Middle frontal gyrus (tissue), 1 donor: ENCODE data around the gene TPX2.

Source experiments
- DNase-seq: peaks from one replicate; pipeline ENCODE4 v3.0.0-alpha.2; 2015; ENCODE audit warnings: low spot score; ENCODE audit errors: extremely low spot score

The TPX2 gene

DNA sequence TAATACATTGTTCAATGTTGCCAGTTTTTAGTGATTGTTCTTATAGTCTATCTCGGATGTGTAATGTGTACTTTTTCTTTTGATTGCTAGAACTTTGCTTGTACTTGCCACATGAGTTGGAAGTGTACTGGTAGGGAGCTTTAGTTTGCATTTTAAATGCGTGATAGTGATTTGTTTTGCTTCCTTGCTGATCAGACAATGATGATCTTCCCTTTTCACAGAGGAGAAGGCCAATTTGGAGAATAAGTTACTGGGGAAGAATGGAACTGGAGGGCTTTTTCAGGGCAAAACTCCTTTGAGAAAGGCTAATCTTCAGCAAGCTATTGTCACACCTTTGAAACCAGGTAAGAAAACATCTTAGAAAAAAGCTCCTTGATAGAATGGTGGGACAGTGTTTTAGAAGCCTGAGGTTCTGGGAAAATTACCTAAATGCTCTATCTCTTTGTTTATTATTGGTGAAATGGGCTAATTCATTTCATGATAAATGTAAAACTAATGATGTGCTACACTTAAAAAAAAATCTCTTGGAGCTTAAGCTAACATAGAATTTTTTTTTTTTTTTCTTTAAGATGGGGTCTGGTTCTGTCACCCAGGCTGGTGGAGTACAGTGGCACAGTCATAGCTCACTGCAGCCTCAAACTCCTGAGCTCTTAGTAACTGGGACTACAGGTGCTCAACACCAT, 20.9 kb downstream of the TPX2 start:
- DNase-seq, result no peak

DNA sequence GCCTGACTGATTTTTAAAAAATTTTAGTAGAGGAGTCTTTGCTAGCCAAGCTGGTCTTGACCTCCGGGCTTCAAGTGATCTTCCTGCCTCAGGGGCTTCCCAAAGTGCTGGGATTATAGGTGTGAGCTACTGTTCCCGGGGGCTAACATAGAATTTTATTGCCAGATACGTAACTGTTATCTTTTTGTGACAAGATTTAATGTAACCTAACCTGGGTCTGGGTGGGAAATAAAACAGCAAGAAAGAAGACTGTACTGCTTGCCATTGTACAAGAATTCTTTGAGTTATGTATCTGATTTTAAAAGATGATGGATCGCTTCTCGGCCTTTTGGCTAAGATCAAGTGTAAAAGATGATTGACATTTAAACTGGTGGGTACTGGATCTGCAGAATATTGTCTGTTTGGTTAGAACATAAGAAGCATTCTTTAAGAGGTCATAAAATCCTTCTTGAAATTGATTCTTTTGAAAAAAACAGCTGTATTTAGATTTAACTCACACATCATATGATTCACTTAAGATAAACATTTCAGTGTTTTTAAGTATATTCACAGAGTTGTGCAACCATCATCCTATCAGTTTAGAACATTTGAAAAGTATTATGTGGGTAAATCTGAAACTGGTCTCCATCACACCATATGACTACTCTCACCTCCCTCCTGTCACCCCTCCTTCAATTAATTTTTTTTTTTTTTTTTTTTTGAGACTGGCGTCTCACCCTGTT, 21.6 kb downstream of the TPX2 start:
- DNase-seq, result no peak

DNA sequence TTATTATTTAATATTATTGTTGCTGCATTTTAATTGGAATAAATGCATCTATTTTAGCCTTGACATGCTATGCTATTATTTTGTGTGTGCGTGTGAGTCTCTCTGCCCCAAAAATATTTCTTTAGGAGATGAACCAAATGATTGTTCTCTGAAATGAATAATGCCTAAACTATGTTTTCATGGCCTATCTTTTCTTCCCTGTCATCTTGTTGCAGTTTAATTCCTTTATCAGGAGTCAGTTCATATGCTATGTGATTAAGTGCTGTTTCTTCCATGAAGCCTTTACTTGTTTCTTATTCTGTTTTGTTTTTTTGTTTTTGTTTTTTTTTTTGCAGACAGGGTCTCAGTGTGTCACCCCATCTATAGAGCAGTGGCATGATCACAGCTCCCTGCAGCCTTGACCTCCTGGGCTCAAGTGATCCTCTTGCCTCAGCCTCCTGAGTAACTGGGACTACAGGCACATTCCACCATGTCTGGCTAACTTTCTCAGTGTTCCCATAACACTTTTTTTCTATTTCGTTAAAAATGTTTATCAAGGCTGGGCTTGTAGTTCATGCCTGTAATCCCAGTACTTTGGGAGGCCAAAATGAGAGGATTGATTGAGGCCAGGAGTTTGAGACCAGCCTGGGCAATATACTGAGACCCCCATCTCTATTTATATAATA, 25.7 kb downstream of the TPX2 start:
- no peak for DNase-seq

DNA sequence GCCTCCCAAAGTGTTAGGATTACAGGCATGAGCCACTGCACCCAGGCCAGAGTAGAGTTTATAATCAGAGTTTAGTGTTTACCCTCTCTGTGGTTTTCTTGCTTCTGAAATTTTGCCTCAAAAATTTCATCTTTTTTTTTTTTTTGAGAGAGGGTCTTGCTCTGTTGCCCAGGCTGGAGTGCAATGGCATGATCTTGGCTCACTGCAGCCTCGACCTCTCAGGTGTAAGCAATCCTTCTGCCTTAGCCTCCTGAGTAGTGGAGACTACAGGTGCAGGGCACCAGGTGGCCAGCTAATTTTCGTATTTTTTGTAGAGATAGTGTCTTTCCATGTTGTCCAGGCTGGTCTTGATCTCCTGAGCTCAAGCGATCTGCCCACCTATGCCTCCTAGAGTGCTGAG, 28.7 kb downstream of the TPX2 start:
- no peak for DNase-seq

DNA sequence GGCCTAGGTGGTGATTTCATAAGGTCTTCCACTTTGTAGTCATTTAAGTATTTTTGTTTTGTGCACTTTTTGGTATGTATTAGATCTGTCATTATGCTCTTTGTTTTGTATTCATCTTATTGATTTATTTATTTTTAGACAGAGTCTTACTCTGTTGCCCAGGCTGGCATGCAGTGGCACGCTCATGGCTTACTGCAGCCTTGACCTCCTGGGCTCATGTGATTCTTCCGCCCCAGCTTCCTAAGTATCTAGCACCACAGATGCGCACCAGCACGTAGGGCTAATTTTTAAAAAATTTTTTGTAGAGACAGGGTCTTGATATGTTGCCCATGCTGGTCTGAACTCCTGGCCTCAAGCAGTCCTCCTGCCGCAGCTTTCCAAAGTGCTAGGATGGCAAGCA, 30.6 kb downstream of the TPX2 start:
- DNase-seq, result no peak

DNA sequence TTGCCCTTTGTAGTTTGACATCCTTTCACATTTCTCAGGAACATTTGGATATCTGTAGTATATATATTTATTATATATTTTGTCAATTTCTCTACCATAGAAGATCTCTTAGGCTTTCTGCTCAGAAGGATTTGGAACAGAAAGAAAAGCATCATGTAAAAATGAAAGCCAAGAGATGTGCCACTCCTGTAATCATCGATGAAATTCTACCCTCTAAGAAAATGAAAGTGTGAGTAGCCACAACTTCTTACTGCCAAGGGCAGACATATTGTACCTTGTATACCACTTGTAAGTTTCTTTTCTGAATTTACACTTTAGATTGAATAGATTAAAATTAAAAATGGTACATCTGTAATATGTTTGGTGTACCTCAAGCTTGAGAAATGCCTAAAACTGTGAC, 31.2 kb downstream of the TPX2 start:
- no peak for DNase-seq

DNA sequence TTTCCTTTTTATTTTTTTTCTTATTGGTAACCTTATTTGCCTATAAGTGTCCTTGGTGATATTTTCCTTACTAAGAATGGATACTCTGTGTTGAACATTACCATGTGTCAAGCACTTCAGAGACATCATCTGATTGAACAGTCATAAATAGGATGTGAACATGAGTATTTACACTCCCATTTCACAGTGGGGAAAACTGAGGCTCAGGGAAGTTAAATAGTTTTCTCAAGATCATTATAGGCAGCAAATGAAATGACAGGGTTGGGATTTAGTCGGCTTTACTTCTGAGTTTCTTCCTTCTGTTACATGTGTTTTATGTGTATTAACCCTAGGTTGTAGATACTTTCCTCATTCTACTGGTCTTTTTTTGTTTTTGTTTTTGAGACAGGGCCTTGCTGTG, 35.3 kb downstream of the TPX2 start:
- DNase-seq, result no peak

DNA sequence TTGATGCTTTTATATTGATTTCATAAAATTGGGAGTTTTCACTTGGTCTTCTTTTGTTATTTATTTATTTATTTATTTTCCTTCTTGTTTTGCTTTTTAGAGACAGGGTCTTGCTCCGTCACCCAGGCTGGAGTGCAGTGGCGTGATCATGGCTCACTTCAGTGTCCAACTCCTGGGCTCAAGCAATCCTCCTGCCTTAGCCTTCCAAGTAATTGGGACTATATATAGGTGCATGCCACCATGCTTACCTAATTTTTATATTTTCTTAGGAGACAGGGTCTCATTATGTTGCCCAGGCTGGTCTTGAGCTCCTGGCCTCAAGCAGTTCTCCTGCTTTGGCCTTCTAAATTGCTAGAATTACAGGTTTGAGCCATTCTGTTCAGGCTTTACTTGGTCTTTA, 41.7 kb downstream of the TPX2 start:
- DNase-seq, result no peak

DNA sequence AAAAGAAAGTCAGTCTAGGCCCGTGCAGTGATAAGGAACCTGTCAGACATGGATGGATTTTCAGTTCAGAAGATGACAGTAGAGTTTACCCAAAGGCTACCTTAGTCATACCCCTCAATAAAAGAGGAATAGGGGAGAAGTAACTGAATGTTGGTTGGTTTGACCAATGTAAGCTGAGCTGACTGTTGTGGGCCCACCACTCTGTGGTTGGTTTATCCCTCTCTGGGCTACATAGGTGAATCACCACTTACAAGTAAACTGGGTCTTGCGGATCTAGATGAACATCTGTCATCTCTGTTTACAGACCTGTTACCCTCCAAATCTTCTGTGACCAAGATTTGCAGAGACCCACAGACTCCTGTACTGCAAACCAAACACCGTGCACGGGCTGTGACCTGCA, 42.9 kb downstream of the TPX2 start:
- no peak for DNase-seq

DNA sequence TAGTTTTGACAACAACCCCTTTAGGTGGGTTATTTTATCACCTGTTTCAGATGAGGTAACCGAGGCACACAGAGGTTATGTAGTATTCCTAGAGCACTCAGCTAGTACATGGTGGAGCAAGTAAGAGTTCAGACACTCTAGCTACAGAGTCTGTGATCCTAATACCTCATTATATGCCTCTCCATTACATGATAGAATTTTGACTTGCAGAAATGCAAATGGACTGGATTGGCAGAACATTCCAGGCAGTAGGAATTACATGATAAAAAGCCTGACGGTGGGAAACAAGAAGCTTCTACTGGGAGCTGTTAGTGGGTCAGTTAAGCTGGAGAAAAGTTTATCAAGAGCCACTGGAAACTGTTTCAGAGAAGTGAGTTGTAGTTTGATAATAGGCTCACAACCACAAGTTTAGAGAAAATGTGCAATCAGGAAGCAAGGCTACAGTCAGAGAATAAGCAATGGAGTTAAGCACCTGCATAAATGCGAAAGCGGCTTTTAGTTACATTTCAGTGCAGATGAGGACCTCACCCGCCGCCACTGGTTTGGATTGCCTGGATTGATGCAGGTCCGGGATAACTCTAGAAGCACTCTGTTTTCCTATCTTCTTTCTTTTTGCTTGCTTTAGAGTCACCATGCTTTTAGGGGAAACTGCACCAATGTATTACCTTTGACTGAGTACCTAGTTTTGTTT, 45.4 kb downstream of the TPX2 start:
- no peak for DNase-seq

DNA sequence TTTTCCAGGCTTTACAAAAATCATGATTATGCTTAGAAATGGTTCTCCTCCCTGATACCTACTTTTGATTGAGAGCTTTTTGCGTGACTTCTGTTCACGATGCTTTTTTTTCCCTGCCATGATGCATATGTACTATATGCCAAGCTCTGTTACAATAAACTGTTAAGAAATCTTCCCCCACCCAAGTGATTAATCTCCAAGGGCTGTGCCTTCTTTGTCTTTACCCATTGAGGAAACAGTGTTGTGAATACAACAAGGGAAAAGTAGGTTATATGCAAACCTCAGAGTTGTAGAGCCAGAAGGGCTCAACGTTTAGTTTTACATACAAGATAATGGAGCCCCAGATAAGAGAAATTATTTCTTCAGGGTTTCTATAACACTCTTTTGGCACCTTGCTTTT, 46.0 kb downstream of the TPX2 start:
- DNase-seq, result no peak

DNA sequence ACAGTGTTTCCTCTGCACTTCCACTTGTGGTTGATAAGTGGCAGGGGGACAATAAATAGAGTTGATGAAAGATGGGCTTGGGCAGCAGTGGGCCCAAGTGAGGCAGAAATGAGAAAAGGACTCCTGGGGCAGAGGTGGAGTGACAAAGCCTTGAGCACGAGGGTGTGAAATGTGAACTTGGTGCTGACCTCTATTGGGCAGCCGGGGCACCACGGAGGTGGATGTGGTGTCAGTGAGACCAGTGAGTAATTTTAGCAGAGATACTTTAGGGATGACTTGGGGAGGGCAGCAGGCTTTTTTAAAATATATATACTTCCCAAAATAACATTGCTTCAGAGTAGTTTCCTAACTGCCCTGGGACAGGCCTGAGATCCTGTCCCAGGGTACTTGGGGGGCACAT, 49.5 kb downstream of the TPX2 start:
- DNase-seq, result no peak

DNA sequence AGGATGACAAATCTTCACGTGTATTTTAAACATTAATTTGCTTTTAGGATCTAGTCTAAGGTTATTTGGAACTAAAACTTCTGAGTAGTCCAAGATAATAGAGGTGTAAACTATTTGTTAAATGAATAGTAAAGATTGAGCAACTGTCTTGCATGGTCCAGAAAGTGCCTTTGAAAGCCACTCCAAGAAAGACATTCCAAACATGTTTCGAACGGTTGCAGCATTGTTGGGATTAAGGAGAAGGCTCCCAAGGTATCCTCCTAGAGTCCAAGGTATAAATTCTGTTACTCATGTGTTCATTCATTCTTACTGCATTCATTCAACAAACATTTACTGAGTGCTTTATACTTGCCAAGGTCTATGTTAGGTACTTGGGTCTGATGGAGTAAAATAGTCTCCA, 51.3 kb downstream of the TPX2 start:
- no peak for DNase-seq

DNA sequence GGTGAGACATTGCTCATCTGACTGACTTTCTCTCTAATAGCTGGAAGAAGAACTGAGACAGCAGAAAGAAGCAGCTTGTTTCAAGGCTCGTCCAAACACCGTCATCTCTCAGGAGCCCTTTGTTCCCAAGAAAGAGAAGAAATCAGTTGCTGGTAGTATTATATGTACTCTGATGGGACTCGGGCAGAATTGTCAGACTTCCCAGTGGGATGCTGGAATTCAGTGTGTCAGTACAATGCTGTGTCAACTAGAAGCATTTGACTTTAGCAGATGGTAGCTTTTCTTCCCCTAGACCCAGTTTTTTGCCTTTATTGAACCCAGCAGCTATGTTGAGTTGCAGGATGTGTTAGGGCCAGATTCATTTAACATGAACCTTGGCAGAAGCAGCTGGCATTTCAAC, 58.3 kb downstream of the TPX2 start:
- DNase-seq, result no peak

DNA sequence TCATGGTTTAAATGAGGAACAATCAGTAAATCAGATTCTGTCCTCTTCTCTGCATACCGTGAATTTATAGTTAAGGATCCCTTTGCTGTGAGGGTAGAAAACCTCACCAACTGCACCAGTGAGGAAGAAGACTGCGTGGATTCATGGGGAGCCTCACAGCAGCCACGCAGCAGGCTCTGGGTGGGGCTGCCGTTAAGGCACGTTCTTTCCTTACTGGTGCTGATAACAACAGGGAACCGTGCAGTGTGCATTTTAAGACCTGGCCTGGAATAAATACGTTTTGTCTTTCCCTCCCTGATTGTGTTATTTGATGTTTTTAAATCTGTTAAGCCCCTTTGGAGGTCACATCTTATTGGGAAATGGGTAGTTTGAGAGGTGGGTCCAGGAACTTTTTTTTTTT, 62.4 kb downstream of the TPX2 start:
- no peak for DNase-seq

DNA sequence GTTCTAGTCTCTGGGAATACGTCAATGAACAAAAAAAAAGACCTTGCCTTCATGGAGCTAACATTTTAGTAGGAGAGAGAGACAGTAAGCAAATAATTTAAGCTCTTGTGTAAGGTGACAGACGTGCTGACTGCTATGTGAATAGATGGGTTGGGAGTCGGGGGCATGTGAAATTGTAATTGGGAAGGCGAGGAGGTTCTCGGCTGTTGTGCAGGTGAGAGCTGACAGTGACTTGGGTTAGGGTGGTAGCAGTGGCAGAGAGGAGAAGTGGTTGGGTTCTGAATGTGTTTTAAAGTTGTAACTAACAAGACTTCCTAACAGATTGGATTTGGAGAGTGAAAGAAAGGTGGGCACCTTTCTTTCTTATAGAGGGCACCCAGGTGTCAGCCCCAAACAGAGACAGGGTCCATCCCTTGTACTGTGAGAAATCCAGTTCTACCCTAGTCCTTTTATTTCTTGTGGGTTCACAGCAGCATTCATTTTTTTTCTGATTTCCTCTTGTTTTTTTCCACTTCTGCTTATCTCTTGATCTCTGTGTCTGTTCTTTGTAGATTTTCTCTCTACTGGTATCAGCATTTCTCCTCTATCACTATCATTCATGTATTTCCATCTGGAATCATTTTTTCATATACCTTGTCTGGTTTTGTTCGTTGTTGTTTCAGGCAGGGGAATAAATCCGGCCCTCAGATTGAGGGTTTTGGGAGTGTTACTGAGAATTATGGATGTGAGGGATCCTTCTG, 64.6 kb downstream of the TPX2 start:
- DNase-seq, result no peak

DNA sequence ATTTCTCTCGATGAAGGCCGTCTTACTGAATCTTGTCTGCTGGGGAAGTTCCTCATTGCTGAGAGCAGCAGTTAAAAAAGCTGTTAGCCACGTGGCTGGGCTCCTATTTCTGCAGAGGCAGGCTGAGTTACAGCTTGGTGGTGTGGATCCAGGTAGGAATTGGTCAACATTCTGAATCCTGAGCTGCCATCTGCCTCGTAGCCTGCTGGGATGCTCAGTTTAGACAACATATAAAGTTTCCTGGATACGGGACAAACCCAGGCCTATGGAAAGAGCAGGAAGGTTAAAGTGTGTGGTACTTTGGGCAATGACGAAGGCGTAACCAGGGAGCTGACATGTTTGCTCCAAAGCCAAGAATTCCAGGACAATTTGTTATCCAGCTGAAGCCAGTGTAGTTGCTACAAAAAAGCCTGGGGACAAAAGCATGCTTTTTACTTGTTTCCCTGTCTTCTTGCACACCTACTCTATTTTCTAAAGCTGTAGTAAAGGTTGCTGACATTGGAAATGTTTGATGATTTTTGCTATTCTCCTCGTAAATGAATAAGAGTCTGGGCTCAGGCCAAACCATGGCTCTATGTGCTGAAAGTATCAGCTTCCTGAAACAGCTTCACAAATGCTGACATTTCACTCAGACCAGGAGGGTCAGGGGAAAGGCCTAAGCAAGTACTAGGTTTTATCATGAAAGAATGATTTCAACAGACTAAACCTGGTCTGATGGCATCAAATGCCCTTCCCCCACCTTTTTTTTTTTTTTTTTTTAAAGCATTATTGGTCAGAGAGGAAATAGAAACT, 67.7 kb downstream of the TPX2 start:
- no peak for DNase-seq

DNA sequence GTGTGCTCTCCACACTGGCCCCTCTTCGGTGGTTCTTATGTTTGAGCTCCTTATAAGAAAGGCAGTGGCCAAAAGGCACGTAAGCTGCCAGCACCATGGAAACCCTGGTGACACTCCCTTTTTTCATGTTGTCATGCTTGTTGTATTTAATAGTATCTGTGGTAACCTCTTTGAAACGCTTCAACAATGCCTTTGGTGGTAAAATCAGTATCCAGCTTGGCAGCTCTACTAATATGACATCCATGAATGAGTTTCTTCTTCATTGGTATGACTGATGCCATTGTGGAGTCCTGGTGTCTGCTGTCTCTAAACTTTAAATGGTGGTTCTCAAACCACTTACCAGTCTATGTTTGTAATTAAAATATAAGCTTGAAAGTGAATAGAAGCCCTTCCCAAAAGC, 69.4 kb downstream of the TPX2 start:
- DNase-seq, result no peak

DNA sequence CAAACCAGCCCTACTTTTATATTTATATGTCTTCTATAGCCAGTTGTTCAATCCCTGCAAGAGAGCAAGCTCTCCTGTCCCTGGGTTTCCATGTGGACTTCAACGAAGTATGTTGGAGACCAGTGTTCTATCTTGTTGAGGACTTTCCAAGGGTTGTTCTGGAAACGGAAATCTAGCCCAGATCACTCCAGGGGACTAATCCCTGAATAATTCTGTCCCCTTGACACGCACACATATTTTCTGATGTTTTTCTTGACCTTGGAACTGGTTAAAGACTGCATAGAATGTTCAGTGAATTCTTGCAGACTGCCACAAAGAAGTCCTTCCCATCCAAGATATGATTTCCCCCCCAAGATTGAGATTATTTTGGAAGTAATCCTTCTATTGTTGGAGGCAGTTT, 70.6 kb downstream of the TPX2 start:
- no peak for DNase-seq

DNA sequence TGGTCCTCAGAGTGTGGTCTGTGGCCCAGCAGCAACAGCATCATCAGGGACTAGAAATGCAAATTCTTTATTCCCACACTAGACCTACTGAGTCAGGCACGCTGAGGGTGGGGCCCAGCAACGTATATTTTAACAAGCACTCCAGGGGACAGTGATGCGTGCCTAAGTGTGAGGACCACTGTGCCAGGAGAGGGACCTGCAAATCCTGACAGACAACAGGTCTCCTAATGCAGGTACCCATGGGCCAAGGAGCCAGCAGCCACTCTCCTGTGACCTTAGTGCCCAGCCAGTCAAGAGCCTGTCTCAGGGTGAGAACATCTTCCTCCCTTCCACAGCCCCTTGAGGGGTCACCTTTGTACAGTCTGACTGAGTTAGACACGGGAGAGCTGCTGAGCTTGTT, 72.1 kb downstream of the TPX2 start:
- DNase-seq, result no peak
